Progenitor cell of endocrine pancreas (in vitro differentiated cells): ENCODE data around the gene CALY. TPM values are rescaled to one million over a fixed set of nuclear protein-coding genes. Genes with fewer than 3 reads are reported as not detected.

Source experiments
- microRNA-seq: library from miRNA; unstranded; fragments of <30 nt; microRNA quantifications from one replicate; pipeline ENCODE4 v1.1.0, GENCODE V29; 2020; ENCODE audit warnings: borderline number of aligned reads; ENCODE audit not compliant: unreplicated experiment
- total RNA-seq: library from RNA; stranded (reverse); gene quantifications from 2 replicates; pipeline ENCODE4 v1.2.1, GENCODE V29; 2021

The CALY gene
- total RNA-seq, 1 donor from 2014 or later = 2.5 TPM

Small RNA genes lying within 50 kb of the gene (microRNA-seq; reads per million reads assigned to microRNA genes)
- gene MIR3944 = 6.0 reads per million, percentile 3 among the genes with 10 or more reads in this experiment

Other genes with a start within 250 kb of the CALY start
- gene ADGRA1, start 249.0 kb downstream of the CALY start, total RNA-seq = 1.1 and 1.2 TPM in 2 replicates
- gene KNDC1, start 176.7 kb downstream of the CALY start, total RNA-seq = 11.0 and 14.2 TPM in 2 replicates
- not detected in 2 replicates for gene UTF1, start 106.7 kb downstream of the CALY start, total RNA-seq
- 1.2 TPM in 2 replicates for gene VENTX, start 99.0 kb downstream of the CALY start, total RNA-seq
- 13.7 and 16.3 TPM in 2 replicates for gene ADAM8, start 60.0 kb downstream of the CALY start, total RNA-seq
- gene TUBGCP2, start 28.0 kb downstream of the CALY start, total RNA-seq = 63.2 and 77.0 TPM in 2 replicates
- gene ZNF511, start 28.0 kb downstream of the CALY start, total RNA-seq = 54.2 and 56.8 TPM in 2 replicates
- 0.62 TPM in 1 of 2 replicates, not detected in the other for gene PRAP1, start 10.5 kb upstream of the CALY start, total RNA-seq
- 14.7 and 16.2 TPM in 2 replicates for gene FUOM, start 21.1 kb upstream of the CALY start, total RNA-seq
- 89.7 and 91.4 TPM in 2 replicates for gene ECHS1, start 36.5 kb upstream of the CALY start, total RNA-seq
- 11.9 and 14.1 TPM in 2 replicates for gene PAOX, start 42.4 kb upstream of the CALY start, total RNA-seq
- gene MTG1, start 57.3 kb upstream of the CALY start, total RNA-seq = 137 and 139 TPM in 2 replicates
- 0.12 TPM in 1 of 2 replicates, not detected in the other for gene SPRN, start 87.7 kb upstream of the CALY start, total RNA-seq
- 1.7 and 3.0 TPM in 2 replicates for gene SCART1, start 117.0 kb upstream of the CALY start, total RNA-seq
- 0.91 and 1.4 TPM in 2 replicates for gene CYP2E1, start 190.5 kb upstream of the CALY start, total RNA-seq
- not detected in 2 replicates for gene SYCE1, start 228.7 kb upstream of the CALY start, total RNA-seq